ENCODE measurements around the gene TUBA3D. TPM values are rescaled to one million over a fixed set of nuclear protein-coding genes. Genes with fewer than 3 reads are reported as not detected.
"Not testable (repeated sequence)": the region's sequence is repeated elsewhere in the genome, so short reads cannot be mapped to it uniquely, and the experiment has no call there.

Gene TUBA3D
- total RNA-seq, 4 donors from 2014 or later, result 1.3 TPM; not detected in 3

- Histone ChIP-seq H3K27ac (peak overlapping the region in 1 of 3 donors; percentile 33), H3K4me3 (replicated peaks in 1 of 3) (no peak overlapping the region), H3K9me3 (no peaks in the 10 kb centered on the region), H3K27me3 (no peaks in the 10 kb centered on the region), H3K4me1 (peaks cover 7 to 23% of the 10 kb centered on the region in 2 donors), H3K36me3 (peaks cover 25 to 28% of the 10 kb centered on the region in 2 donors)
- no peak for DNase-seq
- WGBS, 2 donors, result 83 to 98% methylated on average over 6 to 8 of the region's 9 CpGs
- intact Hi-C loops (cut with DNase I), result loop anchor here (10.0 kb wide), 1 partner anchor 95 kb away; no protein-coding TSS in a partner anchor
- TF ChIP-seq CTCF (IDR thresholded peaks at IDR 0.05) (no peak), POLR2A (IDR thresholded peaks at IDR 0.05) (no peak)
These were observed 33.7 kb downstream of the TUBA3D start for GRCh38 chr2:131509615-131510014.

- DNase-seq, result peak; percentile 94 to 97
- H3K9me3 ChIP-seq; H3K27me3 ChIP-seq; H3K4me3 ChIP-seq (replicated peaks in 1 of 3): not testable (repeated sequence)
- intact Hi-C loops (cut with DNase I), result loop anchor here (10.0 kb wide), 1 partner anchor 97 kb away; no protein-coding TSS in a partner anchor
- Histone ChIP-seq H3K36me3 (peaks cover 18 to 23% of the 10 kb centered on the region in 2 donors), H3K4me1 (peaks cover 7 to 23% of the 10 kb centered on the region in 2 donors), H3K27ac (peak overlapping the region; percentile 85 to 96 (median 90))
- peak in 1 of 6 experiments; percentile 5 for TF ChIP-seq CTCF (IDR thresholded peaks at IDR 0.05)
- 35 to 40% methylated on average over 20 to 22 of the region's 22 CpGs for WGBS, 2 donors
These were observed 35.5 kb downstream of the TUBA3D start for GRCh38 chr2:131511291-131511968.

GRCh38 chr2:131511969-131512870 is 36.3 kb downstream of the TUBA3D start:
- not testable (repeated sequence) for H3K4me3 ChIP-seq (replicated peaks in 1 of 3); H3K9me3 ChIP-seq; H3K27me3 ChIP-seq
- peaks cover 7 to 28% of the 10 kb centered on the region in 2 donors for H3K4me1 ChIP-seq
- H3K27ac ChIP-seq, result peak overlapping the region; percentile 85 to 96 (median 90)
- intact Hi-C loops (cut with DNase I), result loop anchor here (10.0 kb wide), 1 partner anchor 97 kb away; no protein-coding TSS in a partner anchor
- 33 to 40% methylated on average over 10 to 13 of the region's 17 CpGs for WGBS, 2 donors
- peaks cover 15 to 18% of the 10 kb centered on the region in 2 donors for H3K36me3 ChIP-seq
- peak in 1 of 2 donors; percentile 33 for TF ChIP-seq POLR2A (IDR thresholded peaks at IDR 0.05)
- peak; percentile 78 to 94 for DNase-seq

- 70 to 93% methylated on average over 14 to 15 of the region's 15 CpGs for WGBS, 2 donors
- DNase-seq; H3K27me3 ChIP-seq; H3K36me3 ChIP-seq; H3K4me3 ChIP-seq (replicated peaks in 1 of 3); H3K27ac ChIP-seq; H3K9me3 ChIP-seq: not testable (repeated sequence)
- intact Hi-C loops (cut with DNase I), result loop anchor here (10.0 kb wide), 1 partner anchor 100 kb away; no protein-coding TSS in a partner anchor
- H3K4me1 ChIP-seq, result peaks cover 7 to 28% of the 10 kb centered on the region in 2 donors
These were observed 38.7 kb downstream of the TUBA3D start for GRCh38 chr2:131514408-131515166.

GRCh38 chr2:131515235-131515634 is 39.3 kb downstream of the TUBA3D start:
- not testable (repeated sequence) for H3K27ac ChIP-seq; H3K4me3 ChIP-seq (replicated peaks in 1 of 3); H3K27me3 ChIP-seq; H3K36me3 ChIP-seq; H3K9me3 ChIP-seq; DNase-seq
- 74% methylated on average over 12 of the region's 14 CpGs; no CpG with 5 or more reads in 1 of the 2 donors for WGBS, 2 donors
- H3K4me1 ChIP-seq, result peaks cover 7 to 28% of the 10 kb centered on the region in 2 donors
- intact Hi-C loops (cut with DNase I), result loop anchor here (10.0 kb wide), 1 partner anchor 100 kb away; no protein-coding TSS in a partner anchor

GRCh38 chr2:131516011-131516410 is 40.1 kb downstream of the TUBA3D start:
- DNase-seq, result no peak
- no peak for TF ChIP-seq POLR2A (IDR thresholded peaks at IDR 0.05)
- TF ChIP-seq CTCF (IDR thresholded peaks at IDR 0.05), result no peak
- H3K36me3 ChIP-seq, result peaks cover 14 to 15% of the 10 kb centered on the region in 2 donors
- H3K27me3 ChIP-seq, result no peaks in the 10 kb centered on the region
- H3K9me3 ChIP-seq, result no peaks in the 10 kb centered on the region
- no peak overlapping the region for H3K27ac ChIP-seq
- WGBS, 2 donors, result 93 to 94% methylated on average over 3 to 6 of the region's 10 CpGs
- no peak overlapping the region for H3K4me3 ChIP-seq (replicated peaks in 1 of 3)
- intact Hi-C loops (cut with DNase I), result loop anchor here (10.0 kb wide), 1 partner anchor 101 kb away; no protein-coding TSS in a partner anchor
- H3K4me1 ChIP-seq, result peaks cover 7 to 28% of the 10 kb centered on the region in 2 donors

Data from thyroid gland (tissue), 4 donors.